ENCODE data around the gene ISL2.

DNA sequence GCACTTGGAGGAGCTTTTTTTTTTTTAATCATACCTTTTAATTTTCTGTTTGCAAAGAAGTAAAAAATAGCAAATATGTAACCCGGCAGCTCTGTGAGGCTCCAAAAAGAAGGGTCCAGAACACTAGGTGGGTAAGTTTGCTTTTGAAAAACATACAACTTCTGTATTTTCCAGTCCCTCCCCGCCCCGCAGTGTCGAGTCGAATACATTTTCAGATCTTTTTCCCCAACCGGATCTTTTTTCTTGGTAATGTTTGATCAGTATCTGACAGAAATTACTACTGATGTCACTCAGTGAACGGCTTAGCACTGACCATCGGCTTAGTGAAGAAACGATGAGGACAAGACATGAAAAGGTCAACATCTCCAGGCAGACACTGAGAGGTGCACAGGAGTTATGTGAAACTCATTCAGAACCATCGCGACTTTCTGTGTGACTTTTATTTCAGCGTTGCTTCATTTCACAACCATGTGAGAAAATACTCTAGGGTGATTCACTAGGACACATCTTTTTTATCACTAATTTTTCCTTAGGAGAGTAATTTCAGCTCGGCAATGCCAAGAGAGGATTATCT, 11.0 kb downstream of the ISL2 start:
- TF ChIP-seq, protein P1, sequence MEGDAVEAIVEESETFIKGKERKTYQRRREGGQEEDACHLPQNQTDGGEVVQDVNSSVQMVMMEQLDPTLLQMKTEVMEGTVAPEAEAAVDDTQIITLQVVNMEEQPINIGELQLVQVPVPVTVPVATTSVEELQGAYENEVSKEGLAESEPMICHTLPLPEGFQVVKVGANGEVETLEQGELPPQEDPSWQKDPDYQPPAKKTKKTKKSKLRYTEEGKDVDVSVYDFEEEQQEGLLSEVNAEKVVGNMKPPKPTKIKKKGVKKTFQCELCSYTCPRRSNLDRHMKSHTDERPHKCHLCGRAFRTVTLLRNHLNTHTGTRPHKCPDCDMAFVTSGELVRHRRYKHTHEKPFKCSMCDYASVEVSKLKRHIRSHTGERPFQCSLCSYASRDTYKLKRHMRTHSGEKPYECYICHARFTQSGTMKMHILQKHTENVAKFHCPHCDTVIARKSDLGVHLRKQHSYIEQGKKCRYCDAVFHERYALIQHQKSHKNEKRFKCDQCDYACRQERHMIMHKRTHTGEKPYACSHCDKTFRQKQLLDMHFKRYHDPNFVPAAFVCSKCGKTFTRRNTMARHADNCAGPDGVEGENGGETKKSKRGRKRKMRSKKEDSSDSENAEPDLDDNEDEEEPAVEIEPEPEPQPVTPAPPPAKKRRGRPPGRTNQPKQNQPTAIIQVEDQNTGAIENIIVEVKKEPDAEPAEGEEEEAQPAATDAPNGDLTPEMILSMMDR (IDR thresholded peaks at IDR 0.05; ENCODE audit: borderline replicate concordance, extremely low read depth, low read length, poor library complexity, severe bottlenecking) = no peak
- no peak for TF ChIP-seq EZH2 (IDR thresholded peaks at IDR 0.05; ENCODE audit: borderline replicate concordance, low read depth, low read length, severe bottlenecking)
